Psoas muscle (tissue), 8 donors: ENCODE data around the gene FANCC. TPM values are rescaled to one million over a fixed set of nuclear protein-coding genes. Genes with fewer than 3 reads are reported as not detected.

Experiments used
- ATAC-seq, 4 donors: fragments of 200-7000 bp; cut with Tn5 transposase; one replicate each; pipeline ENCODE4 v1.9.1; 2020; ENCODE audit warnings: moderate library complexity in 3 of 4, mild to moderate bottlenecking in 2 of 4
- DNase-seq, 2 donors: peaks; one replicate each; pipeline ENCODE4 v3.0.0-alpha.2; 2020
- H3K27ac ChIP-seq: fragments of 200-600 bp; one replicate; pipeline ENCODE4 v1.8.0; 2022
- H3K27me3 ChIP-seq, 3 donors: fragments of 200-600 bp in 1 of 3; one replicate each; pipeline versions ENCODE4 v1.6.1 to v1.8.0; 2013 to 2022; ENCODE audit warnings: low read length in 2 of 3, mild to moderate bottlenecking in 2 of 3, moderate library complexity in 1 of 3; ENCODE audit not compliant: insufficient read depth in 3 of 3
- H3K36me3 ChIP-seq, 2 donors: fragments of 200-600 bp in 1 of 2; one replicate each; pipeline versions ENCODE4 v1.6.1 to v1.8.0; 2013 to 2022; ENCODE audit warnings: low read depth in 1 of 2, mild to moderate bottlenecking in 1 of 2, moderate library complexity in 1 of 2; ENCODE audit not compliant: insufficient read depth in 1 of 2
- H3K4me1 ChIP-seq: fragments of 200-600 bp; one replicate; pipeline ENCODE4 v1.8.0; 2022
- H3K4me3 ChIP-seq: fragments of 200-600 bp; one replicate; pipeline ENCODE4 v1.8.0; 2022; ENCODE audit warnings: mild to moderate bottlenecking
- H3K9me3 ChIP-seq: fragments of 200-600 bp; one replicate; pipeline ENCODE4 v1.8.0; 2022
- WGBS, 3 donors: extraction: QIAGEN DNeasy Blood & Tissue Kit; methylation state at CpG; one replicate each; pipeline versions ENCODE4 v1.1.6 to v1.1.7; 2013; 5-methylcytosine and 5-hydroxymethylcytosine counted together
- intact Hi-C, 2 donors: fragments of 100-400 bp; cut with DNase I; formaldehyde crosslinking; loops; one replicate each; pipeline versions ENCODE4 v1.11.0 to v1.14.2; 2022
- polyA plus RNA-seq, 3 donors: library from polyadenylated mRNA; stranded (reverse); fragments of 200-250 nt; gene quantifications; one replicate each; pipeline ENCODE4 v1.2.3, GENCODE V29; 2013
- total RNA-seq, 4 donors: library from RNA; stranded (reverse); fragmentation: NEBNext Ultra II Directional in 2 of 4; extraction: Animal tissue kit (Norgen Biotek cat#: 25700) in 2 of 4; gene quantifications; one replicate each; pipeline versions ENCODE4 v1.2.1 to v1.2.4, GENCODE V29; 2021 to 2023
- TF ChIP-seq, protein P1 (sequence below): fragments of 200-600 bp; IDR thresholded peaks from one replicate; pipeline ENCODE4 v1.8.0; 2022; ENCODE audit warnings: antibody characterized with exemption
- donor health status: healthy with polysubstance abuse.
- donor health status: DM: no; HTN: no; CAD: no; lungs with moderate emphysema.
- donor health status: Bipolar disorder and iron deficiency.
- donor health status: healthy.
- donor health status: DM: yes; HTN: yes; CAD: no.
- donor health status: DM: no; HTN: no; CAD: no.
- donor health status: DM: no; HTN: no; CAD: no.
- donor health status: DM: yes; HTN: yes; CAD: no.

FANCC gene
- total and polyA plus RNA-seq, 7 donors = 2.1 to 5.2 (median 3.6) TPM

- TF ChIP-seq, protein P1, sequence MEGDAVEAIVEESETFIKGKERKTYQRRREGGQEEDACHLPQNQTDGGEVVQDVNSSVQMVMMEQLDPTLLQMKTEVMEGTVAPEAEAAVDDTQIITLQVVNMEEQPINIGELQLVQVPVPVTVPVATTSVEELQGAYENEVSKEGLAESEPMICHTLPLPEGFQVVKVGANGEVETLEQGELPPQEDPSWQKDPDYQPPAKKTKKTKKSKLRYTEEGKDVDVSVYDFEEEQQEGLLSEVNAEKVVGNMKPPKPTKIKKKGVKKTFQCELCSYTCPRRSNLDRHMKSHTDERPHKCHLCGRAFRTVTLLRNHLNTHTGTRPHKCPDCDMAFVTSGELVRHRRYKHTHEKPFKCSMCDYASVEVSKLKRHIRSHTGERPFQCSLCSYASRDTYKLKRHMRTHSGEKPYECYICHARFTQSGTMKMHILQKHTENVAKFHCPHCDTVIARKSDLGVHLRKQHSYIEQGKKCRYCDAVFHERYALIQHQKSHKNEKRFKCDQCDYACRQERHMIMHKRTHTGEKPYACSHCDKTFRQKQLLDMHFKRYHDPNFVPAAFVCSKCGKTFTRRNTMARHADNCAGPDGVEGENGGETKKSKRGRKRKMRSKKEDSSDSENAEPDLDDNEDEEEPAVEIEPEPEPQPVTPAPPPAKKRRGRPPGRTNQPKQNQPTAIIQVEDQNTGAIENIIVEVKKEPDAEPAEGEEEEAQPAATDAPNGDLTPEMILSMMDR = no peak
- Histone ChIP-seq H3K4me3 (no peak overlapping the region), H3K27me3 (no peaks in the 10 kb centered on the region), H3K4me1 (peaks cover 90% of the 10 kb centered on the region), H3K36me3 (peaks cover 0 to 3% of the 10 kb centered on the region in 2 donors), H3K27ac (peak overlapping the region; percentile 93), H3K9me3 (no peaks in the 10 kb centered on the region)
- DNase-seq (no peak), ATAC-seq (no peak)
- intact Hi-C loops = loop anchor here in 1 of 2 donors (2.0 kb wide), 1 partner anchor 41 kb away; no protein-coding TSS in a partner anchor
- 55 to 76% (median 67%) methylated on average over 5 of the region's 5 CpGs for WGBS, 3 donors
These were observed 245.6 kb downstream of the FANCC start for GRCh38 chr9:95071925-95072324.

DNA sequence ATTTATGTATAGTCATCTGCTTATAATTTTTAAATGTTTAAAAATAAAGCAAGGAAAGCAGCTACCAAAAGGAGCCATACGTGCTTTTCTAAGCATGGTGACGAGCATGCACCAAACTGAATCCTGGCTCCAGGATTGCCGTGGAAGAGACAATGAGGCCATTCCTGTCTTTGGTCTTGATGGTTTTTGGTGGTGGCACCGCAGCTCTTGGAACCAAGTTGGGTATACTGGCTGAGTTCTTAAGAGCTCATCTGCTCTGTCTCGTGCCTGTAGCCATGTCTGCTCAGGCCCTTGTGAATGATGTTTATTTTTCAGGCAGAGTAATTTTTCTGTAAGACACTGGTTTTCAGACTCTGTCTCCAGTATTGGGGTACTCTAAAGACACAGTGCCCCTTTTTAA, 246.1 kb downstream of the FANCC start:
- WGBS, 3 donors = 44 to 63% (median 45%) methylated on average over 5 of the region's 5 CpGs
- Histone ChIP-seq H3K9me3 (no peaks in the 10 kb centered on the region), H3K27me3 (no peaks in the 10 kb centered on the region), H3K36me3 (peaks cover 0 to 7% of the 10 kb centered on the region in 2 donors), H3K4me1 (peaks cover 90% of the 10 kb centered on the region), H3K4me3 (no peak overlapping the region), H3K27ac (peak overlapping the region; percentile 93)
- TF ChIP-seq, protein P1 = no peak
- intact Hi-C loops = no loop called here
- no peak for ATAC-seq
- DNase-seq = no peak

DNA sequence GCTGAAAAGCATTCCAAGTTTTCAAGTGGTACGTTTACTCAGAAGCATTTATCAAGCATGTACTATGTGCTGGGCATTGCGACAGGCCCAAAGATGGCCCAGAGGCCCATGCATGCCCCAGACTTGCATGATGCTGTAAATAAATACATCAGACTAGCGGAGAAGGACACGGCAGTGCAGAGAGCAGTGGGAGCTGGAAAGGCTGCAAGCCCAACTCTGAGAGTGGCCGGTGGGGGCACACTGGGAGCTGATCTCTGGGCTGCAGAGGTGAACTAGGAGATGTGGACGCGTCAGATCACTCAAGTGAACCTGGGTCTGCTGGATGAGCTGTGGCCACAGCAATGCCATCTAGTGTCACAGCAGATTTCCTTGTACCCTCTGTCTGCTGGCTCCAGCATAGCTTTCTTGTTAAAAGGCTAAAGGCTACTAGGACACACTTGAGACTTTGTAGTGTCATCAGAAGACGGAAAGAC, 246.9 kb downstream of the FANCC start:
- TF ChIP-seq, protein P1 = no peak
- DNase-seq (peak in 1 of 2 donors; percentile 58), ATAC-seq (peak; percentile 26 to 69 (median 44))
- H3K27ac ChIP-seq = peak overlapping the region; percentile 93
- H3K4me3 ChIP-seq = no peak overlapping the region
- H3K27me3 ChIP-seq = no peaks in the 10 kb centered on the region
- H3K4me1 ChIP-seq = peaks cover 91% of the 10 kb centered on the region
- intact Hi-C loops = no loop called here
- H3K9me3 ChIP-seq = no peaks in the 10 kb centered on the region
- 18 to 32% (median 24%) methylated on average over 8 of the region's 8 CpGs for WGBS, 3 donors
- H3K36me3 ChIP-seq = peaks cover 0 to 7% of the 10 kb centered on the region in 2 donors

- TF ChIP-seq, protein P1 = no peak
- DNase-seq = no peak
- intact Hi-C loops = no loop called here
- peak in 1 of 4 donors; percentile 21 for ATAC-seq
- Histone ChIP-seq H3K27ac (peak overlapping the region; percentile 93), H3K4me3 (no peak overlapping the region), H3K4me1 (peaks cover 97% of the 10 kb centered on the region), H3K36me3 (peaks cover 0 to 25% of the 10 kb centered on the region in 2 donors), H3K27me3 (no peaks in the 10 kb centered on the region), H3K9me3 (no peaks in the 10 kb centered on the region)
- 28 to 31% (median 30%) methylated on average over 2 of the region's 2 CpGs for WGBS, 3 donors
These were observed 249.6 kb downstream of the FANCC start for GRCh38 chr9:95067897-95068296.

DNA sequence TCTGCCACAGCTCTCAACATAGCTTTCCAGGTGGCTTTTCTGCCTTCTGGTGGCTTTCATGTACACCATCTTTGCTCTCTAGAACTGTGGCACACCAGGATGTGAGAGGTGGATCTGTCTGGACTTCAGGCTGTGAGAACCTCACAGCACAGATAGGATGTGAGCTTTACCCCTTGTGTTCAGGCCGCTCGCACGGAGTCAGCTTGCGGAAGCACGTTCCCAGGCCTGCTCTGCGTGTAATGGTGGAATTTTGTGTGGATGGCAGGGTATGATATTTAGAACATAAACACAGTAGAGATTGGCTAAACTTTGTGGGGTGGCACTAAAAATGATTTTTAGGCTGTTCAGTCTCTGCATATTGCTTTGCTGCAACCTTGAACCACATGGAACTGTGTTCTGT, 250.5 kb downstream of the FANCC start:
- intact Hi-C loops = no loop called here
- Histone ChIP-seq H3K27ac (peak overlapping the region; percentile 93), H3K27me3 (no peaks in the 10 kb centered on the region), H3K36me3 (peaks cover 0 to 33% of the 10 kb centered on the region in 2 donors), H3K4me3 (no peak overlapping the region), H3K9me3 (no peaks in the 10 kb centered on the region), H3K4me1 (peaks cover 97% of the 10 kb centered on the region)
- ATAC-seq (no peak), DNase-seq (no peak)
- TF ChIP-seq, protein P1 = no peak
- WGBS, 3 donors = 69 to 80% (median 72%) methylated on average over 6 of the region's 6 CpGs
